ENCODE measurements around the gene DAGLB.

GRCh38 chr7:6430974-6431373 lies 16.8 kb downstream of the DAGLB start:
- TF ChIP-seq, protein P1, sequence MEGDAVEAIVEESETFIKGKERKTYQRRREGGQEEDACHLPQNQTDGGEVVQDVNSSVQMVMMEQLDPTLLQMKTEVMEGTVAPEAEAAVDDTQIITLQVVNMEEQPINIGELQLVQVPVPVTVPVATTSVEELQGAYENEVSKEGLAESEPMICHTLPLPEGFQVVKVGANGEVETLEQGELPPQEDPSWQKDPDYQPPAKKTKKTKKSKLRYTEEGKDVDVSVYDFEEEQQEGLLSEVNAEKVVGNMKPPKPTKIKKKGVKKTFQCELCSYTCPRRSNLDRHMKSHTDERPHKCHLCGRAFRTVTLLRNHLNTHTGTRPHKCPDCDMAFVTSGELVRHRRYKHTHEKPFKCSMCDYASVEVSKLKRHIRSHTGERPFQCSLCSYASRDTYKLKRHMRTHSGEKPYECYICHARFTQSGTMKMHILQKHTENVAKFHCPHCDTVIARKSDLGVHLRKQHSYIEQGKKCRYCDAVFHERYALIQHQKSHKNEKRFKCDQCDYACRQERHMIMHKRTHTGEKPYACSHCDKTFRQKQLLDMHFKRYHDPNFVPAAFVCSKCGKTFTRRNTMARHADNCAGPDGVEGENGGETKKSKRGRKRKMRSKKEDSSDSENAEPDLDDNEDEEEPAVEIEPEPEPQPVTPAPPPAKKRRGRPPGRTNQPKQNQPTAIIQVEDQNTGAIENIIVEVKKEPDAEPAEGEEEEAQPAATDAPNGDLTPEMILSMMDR (IDR thresholded peaks at IDR 0.05) = no peak
- TF ChIP-seq POLR2AphosphoS5 (IDR thresholded peaks at IDR 0.05; ENCODE audit: low read depth, low read length) = no peak
- TF ChIP-seq SIN3A (IDR thresholded peaks at IDR 0.05; ENCODE audit: borderline replicate concordance, insufficient read depth, low read depth, low read length) = no peak
- no peak for TF ChIP-seq REST (IDR thresholded peaks at IDR 0.05; ENCODE audit: insufficient read depth in 1 of 2, low read depth in 2 of 2, low read length in 1 of 2)
- no peak for TF ChIP-seq TCF7L2 (IDR thresholded peaks at IDR 0.05; ENCODE audit: low read depth, low read length)

Data from Panc1 (cell line).